CD8-positive, alpha-beta memory T cell (primary cell): ENCODE measurements around the gene SPATA25. TPM values are rescaled to one million over a fixed set of nuclear protein-coding genes. Genes with fewer than 3 reads are reported as not detected.

Experiments used
- CTCF ChIA-PET: fragments of 350-600 bp; sonication (Branson Sonifier 250); formaldehyde crosslinking; loops from one replicate; lab custom pipeline; 2021; ENCODE audit warnings: antibody characterized with exemption; lab: Charles Lee
- POLR2A ChIA-PET: fragments of 350-600 bp; sonication (Branson Sonifier 250); formaldehyde crosslinking; loops from one replicate; lab custom pipeline; 2021; ENCODE audit warnings: antibody characterized with exemption; lab: Charles Lee
- DNase-seq, 5 donors: peaks; one replicate each; pipeline versions ENCODE4 v3.0.0 to v3.0.0-alpha.2; 2020 to 2022; ENCODE audit warnings: mixed read lengths in 1 of 5
- H3K27ac ChIP-seq: one replicate; pipeline ENCODE4 v1.7.0; 2013; ENCODE audit warnings: low read depth, mild to moderate bottlenecking, low read length, moderate library complexity
- H3K27me3 ChIP-seq: 2 replicates; pipeline ENCODE4 v1.7.0; 2013; ENCODE audit warnings: low read length, mild to moderate bottlenecking; ENCODE audit not compliant: insufficient read depth, poor library complexity, severe bottlenecking
- H3K36me3 ChIP-seq: 2 replicates; pipeline ENCODE4 v1.7.0; 2013; ENCODE audit warnings: mild to moderate bottlenecking, low read length, moderate library complexity; ENCODE audit not compliant: insufficient read depth
- H3K4me1 ChIP-seq: 2 replicates; pipeline ENCODE4 v1.7.0; 2013; ENCODE audit warnings: mild to moderate bottlenecking, low read length, moderate library complexity; ENCODE audit not compliant: insufficient read depth
- H3K4me3 ChIP-seq: 2 replicates; pipeline ENCODE4 v1.7.0; 2013; ENCODE audit warnings: mild to moderate bottlenecking, low read length
- H3K9me3 ChIP-seq: 2 replicates; pipeline ENCODE4 v1.7.0; 2013; ENCODE audit warnings: mild to moderate bottlenecking, low read length
- H3K27ac Mint-ChIP-seq, 8 donors: one replicate each; pipeline ENCODE4 v1.8.0; 2020 to 2021; ENCODE audit warnings: mixed read lengths in 8 of 8, mild to moderate bottlenecking in 6 of 8, inconsistent platforms in 3 of 8, moderate library complexity in 3 of 8
- H3K27me3 Mint-ChIP-seq, 2 donors: one replicate each; pipeline ENCODE4 v1.8.0; 2020 to 2021; ENCODE audit warnings: mixed read lengths in 2 of 2, mild to moderate bottlenecking in 1 of 2, moderate library complexity in 1 of 2
- H3K36me3 Mint-ChIP-seq, 3 donors: one replicate each; pipeline ENCODE4 v1.8.0; 2020 to 2021; ENCODE audit warnings: mixed read lengths in 3 of 3, inconsistent platforms in 1 of 3, mild to moderate bottlenecking in 1 of 3
- H3K4me1 Mint-ChIP-seq, 3 donors: one replicate each; pipeline ENCODE4 v1.8.0; 2020 to 2021; ENCODE audit warnings: mixed read lengths in 3 of 3, inconsistent platforms in 1 of 3, mild to moderate bottlenecking in 1 of 3
- H3K4me3 Mint-ChIP-seq, 7 donors: one replicate each; pipeline ENCODE4 v1.8.0; 2020 to 2021; ENCODE audit warnings: mixed read lengths in 7 of 7, mild to moderate bottlenecking in 6 of 7, moderate library complexity in 4 of 7, inconsistent platforms in 2 of 7
- H3K9me3 Mint-ChIP-seq, 5 donors: one replicate each; pipeline ENCODE4 v1.8.0; 2020 to 2022; ENCODE audit warnings: mixed read lengths in 5 of 5, mild to moderate bottlenecking in 3 of 5, moderate library complexity in 2 of 5, inconsistent platforms in 1 of 5
- polyA plus RNA-seq: library from polyadenylated mRNA; unstranded; fragments of 300-500 nt; fragmentation: Illumina TruSeq; gene quantifications from one replicate; pipeline ENCODE4 v1.2.3, GENCODE V29; 2021
- total RNA-seq, 2 experiments: library from RNA; stranded (reverse); gene quantifications; one replicate each; pipeline ENCODE4 v1.2.3, GENCODE V29; 2021

SPATA25 gene
- total and polyA plus RNA-seq, 3 experiments from 2014 or later: 0.98 to 1.9 TPM; not detected in 1

- Histone ChIP-seq H3K4me1 (peaks cover 30% of the 10 kb centered on the region), H3K27me3 (no peaks in the 10 kb centered on the region), H3K27ac (peak within 1 kb of the TSS; percentile 93), H3K9me3 (no peaks in the 10 kb centered on the region), H3K4me3 (peak within 1 kb of the TSS; percentile 91), H3K36me3 (peaks cover 6% of the 10 kb centered on the region)
- Mint-ChIP-seq H3K27me3 (peaks cover 0 to 2% of the 10 kb centered on the region in 2 donors), H3K4me3 (peak within 1 kb of the TSS; percentile 89 to 99 (median 96)), H3K4me1 (peaks cover 41 to 79% (median 71%) of the 10 kb centered on the region in 3 donors), H3K9me3 (no peaks in the 10 kb centered on the region), H3K36me3 (peaks cover 0 to 38% (median 10%) of the 10 kb centered on the region in 3 donors), H3K27ac (peak within 1 kb of the TSS; percentile 87 to 98 (median 98))
- ChIA-PET CTCF (interaction anchor here (0.6 to 2.0 kb wide), 3 partner anchors 8 to 25 kb away, joined by 3 to 8 read pairs (median 4); partner anchors contain the start of gene ZSWIM1), POLR2A (interaction anchor here (0.6 to 2.9 kb wide), 7 partner anchors 23 to 77 kb away, joined by 3 to 29 read pairs (median 5); partner anchors contain the start of genes PCIF1 and ZSWIM1)
- peak; percentile 84 to 98 (median 97) for DNase-seq
Observed at GRCh38 chr20:45857114-45857881, 30.1 kb downstream of the SPATA25 start, which contains the start of the genes ACOT8 and ZSWIM3. Gene ACOT8 (minus strand): TSS chr20:45857392. CDS start chr20:45857315, 77 bp downstream. Gene ZSWIM3 (plus strand): TSS chr20:45857614. CDS start chr20:45857826, 212 bp downstream.

GRCh38 chr20:45853484-45853883 is 33.9 kb downstream of the SPATA25 start:
- Mint-ChIP-seq H3K9me3 (no peaks in the 10 kb centered on the region), H3K36me3 (peaks cover 7 to 63% (median 11%) of the 10 kb centered on the region in 3 donors), H3K27me3 (no peaks in the 10 kb centered on the region), H3K4me3 (peak overlapping the region in 2 of 7 donors; percentile 12 to 74), H3K27ac (peak overlapping the region in 3 of 8 donors; percentile 33 to 89 (median 37)), H3K4me1 (peaks cover 38 to 70% (median 54%) of the 10 kb centered on the region in 3 donors)
- Histone ChIP-seq H3K4me3 (no peak overlapping the region), H3K27ac (no peak overlapping the region), H3K36me3 (peaks cover 13% of the 10 kb centered on the region), H3K27me3 (no peaks in the 10 kb centered on the region), H3K9me3 (no peaks in the 10 kb centered on the region), H3K4me1 (peaks cover 25% of the 10 kb centered on the region)
- no peak for DNase-seq
- ChIA-PET POLR2A (no interaction called here), CTCF (interaction anchor here (1.0 to 1.3 kb wide), 2 partner anchors 10 to 38 kb away, joined by 3 read pairs; partner anchors contain the start of gene CTSA)

- peaks cover 18% of the 10 kb centered on the region for H3K4me1 ChIP-seq
- POLR2A ChIA-PET: no interaction called here
- peaks cover 29 to 59% (median 42%) of the 10 kb centered on the region in 3 donors for H3K4me1 Mint-ChIP-seq
- no peak overlapping the region for H3K4me3 ChIP-seq
- H3K36me3 Mint-ChIP-seq: peaks cover 7 to 66% (median 11%) of the 10 kb centered on the region in 3 donors
- no peak overlapping the region for H3K27ac Mint-ChIP-seq
- H3K9me3 ChIP-seq: no peaks in the 10 kb centered on the region
- CTCF ChIA-PET: interaction anchor here (1.1 to 1.3 kb wide), 2 partner anchors 9 to 28 kb away, joined by 3 read pairs; partner anchors contain the start of gene ZSWIM1
- H3K9me3 Mint-ChIP-seq: no peaks in the 10 kb centered on the region
- H3K4me3 Mint-ChIP-seq: no peak overlapping the region
- no peak for DNase-seq
- H3K27ac ChIP-seq: no peak overlapping the region
- peaks cover 16% of the 10 kb centered on the region for H3K36me3 ChIP-seq
- H3K27me3 ChIP-seq: no peaks in the 10 kb centered on the region
- no peaks in the 10 kb centered on the region for H3K27me3 Mint-ChIP-seq
Observed at GRCh38 chr20:45852326-45852725, 35.1 kb downstream of the SPATA25 start.

- DNase-seq: no peak
- Histone ChIP-seq H3K4me3 (no peak overlapping the region), H3K9me3 (no peaks in the 10 kb centered on the region), H3K4me1 (peaks cover 15% of the 10 kb centered on the region), H3K36me3 (peaks cover 18% of the 10 kb centered on the region), H3K27ac (no peak overlapping the region), H3K27me3 (no peaks in the 10 kb centered on the region)
- peak overlapping the region in 1 of 7 donors; percentile 42 for H3K4me3 Mint-ChIP-seq
- no peak overlapping the region for H3K27ac Mint-ChIP-seq
- peaks cover 7 to 64% (median 11%) of the 10 kb centered on the region in 3 donors for H3K36me3 Mint-ChIP-seq
- ChIA-PET POLR2A (no interaction called here), CTCF (no interaction called here)
- peaks cover 23 to 50% (median 34%) of the 10 kb centered on the region in 3 donors for H3K4me1 Mint-ChIP-seq
- H3K27me3 Mint-ChIP-seq: no peaks in the 10 kb centered on the region
- no peaks in the 10 kb centered on the region for H3K9me3 Mint-ChIP-seq
Observed at GRCh38 chr20:45851501-45851900, 35.9 kb downstream of the SPATA25 start.

GRCh38 chr20:45850926-45851325 is 36.5 kb downstream of the SPATA25 start:
- H3K27ac ChIP-seq: no peak overlapping the region
- peaks cover 24% of the 10 kb centered on the region for H3K36me3 ChIP-seq
- CTCF ChIA-PET: no interaction called here
- peak overlapping the region in 1 of 8 donors; percentile 67 for H3K27ac Mint-ChIP-seq
- H3K4me1 Mint-ChIP-seq: peaks cover 20 to 45% (median 28%) of the 10 kb centered on the region in 3 donors
- no peaks in the 10 kb centered on the region for H3K27me3 ChIP-seq
- H3K36me3 Mint-ChIP-seq: peaks cover 7 to 69% (median 11%) of the 10 kb centered on the region in 3 donors
- no peaks in the 10 kb centered on the region for H3K9me3 ChIP-seq
- no peaks in the 10 kb centered on the region for H3K27me3 Mint-ChIP-seq
- no peak overlapping the region for H3K4me3 ChIP-seq
- peaks cover 9% of the 10 kb centered on the region for H3K4me1 ChIP-seq
- H3K4me3 Mint-ChIP-seq: no peak overlapping the region
- POLR2A ChIA-PET: no interaction called here
- DNase-seq: no peak
- H3K9me3 Mint-ChIP-seq: no peaks in the 10 kb centered on the region

GRCh38 chr20:45850238-45850637 is 37.2 kb downstream of the SPATA25 start:
- Histone ChIP-seq H3K4me3 (no peak overlapping the region), H3K36me3 (peaks cover 25% of the 10 kb centered on the region), H3K4me1 (peaks cover 6% of the 10 kb centered on the region), H3K27ac (no peak overlapping the region), H3K9me3 (no peaks in the 10 kb centered on the region), H3K27me3 (no peaks in the 10 kb centered on the region)
- Mint-ChIP-seq H3K27ac (peak overlapping the region in 2 of 8 donors; percentile 40 to 67), H3K9me3 (no peaks in the 10 kb centered on the region), H3K27me3 (no peaks in the 10 kb centered on the region), H3K36me3 (peaks cover 7 to 74% (median 11%) of the 10 kb centered on the region in 3 donors), H3K4me3 (no peak overlapping the region), H3K4me1 (peaks cover 17 to 38% (median 21%) of the 10 kb centered on the region in 3 donors)
- ChIA-PET CTCF (no interaction called here), POLR2A (no interaction called here)
- DNase-seq: no peak

GRCh38 chr20:45848969-45849582 is 38.3 kb downstream of the SPATA25 start:
- Mint-ChIP-seq H3K27me3 (no peaks in the 10 kb centered on the region), H3K36me3 (peaks cover 7 to 76% (median 15%) of the 10 kb centered on the region in 3 donors), H3K27ac (peak overlapping the region in 1 of 8 donors; percentile 90), H3K4me1 (peaks cover 9 to 26% (median 14%) of the 10 kb centered on the region in 3 donors), H3K4me3 (no peak overlapping the region), H3K9me3 (no peaks in the 10 kb centered on the region)
- DNase-seq: no peak
- Histone ChIP-seq H3K36me3 (peaks cover 33% of the 10 kb centered on the region), H3K4me3 (no peak overlapping the region), H3K4me1 (no peaks in the 10 kb centered on the region), H3K27ac (no peak overlapping the region), H3K9me3 (no peaks in the 10 kb centered on the region), H3K27me3 (no peaks in the 10 kb centered on the region)
- POLR2A ChIA-PET: no interaction called here
- CTCF ChIA-PET: no interaction called here
